GM21737 (cell line): Measurements from ENCODE around the gene PLEKHB1.
"Not testable (repeated sequence)": the region's sequence is repeated elsewhere in the genome, so short reads cannot be mapped to it uniquely, and the experiment has no call there.

Experiments used
- ATAC-seq: cut with Tn5 transposase; IDR thresholded peaks from one replicate; pipeline ENCODE4 v1.9.1; 2021; ENCODE audit warnings: mild to moderate bottlenecking, moderate library complexity; ENCODE audit not compliant: unreplicated experiment

The PLEKHB1 gene

DNA sequence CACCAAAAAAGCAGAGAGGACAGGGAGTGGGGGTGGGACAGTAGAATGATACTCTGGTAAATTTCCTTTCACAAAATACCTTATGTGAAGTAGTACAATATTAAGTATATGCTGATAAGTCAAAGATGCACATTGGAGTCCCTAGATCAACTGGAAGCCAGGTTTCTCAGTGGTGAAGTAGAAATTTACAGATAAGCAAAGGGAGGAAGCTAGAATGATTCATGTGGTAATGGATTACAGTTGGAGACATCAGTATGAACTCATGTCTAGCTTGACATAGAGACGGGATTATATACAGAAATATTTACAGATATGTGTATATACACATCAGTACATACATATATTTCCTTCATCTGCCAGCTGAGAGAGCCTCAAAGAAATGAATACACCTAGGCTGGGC, 21.5 kb downstream of the PLEKHB1 start:
- ATAC-seq = no peak

GRCh38 chr11:73670808-73671207, 24.4 kb downstream of the PLEKHB1 start:
- no peak for ATAC-seq

DNA sequence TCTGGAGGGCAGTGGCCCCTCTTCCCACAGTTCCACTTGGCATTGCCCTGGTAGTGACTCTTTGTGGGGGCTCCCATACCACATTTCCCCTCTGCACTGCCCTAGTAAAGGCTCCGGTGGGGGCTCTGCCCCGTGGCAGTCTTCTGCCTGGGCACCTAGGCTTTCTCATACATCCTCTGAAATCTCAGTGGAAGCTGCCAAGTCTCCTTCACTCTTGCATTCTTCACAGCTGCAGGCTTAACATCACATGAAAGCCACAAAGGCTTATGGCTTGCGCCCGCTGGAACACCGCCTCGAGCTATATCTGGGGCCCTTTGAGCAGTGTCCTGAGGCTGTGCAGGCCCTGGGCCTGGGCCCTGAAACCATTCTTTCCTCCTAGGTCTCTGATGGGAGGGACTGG, 25.3 kb downstream of the PLEKHB1 start:
- no peak for ATAC-seq

DNA sequence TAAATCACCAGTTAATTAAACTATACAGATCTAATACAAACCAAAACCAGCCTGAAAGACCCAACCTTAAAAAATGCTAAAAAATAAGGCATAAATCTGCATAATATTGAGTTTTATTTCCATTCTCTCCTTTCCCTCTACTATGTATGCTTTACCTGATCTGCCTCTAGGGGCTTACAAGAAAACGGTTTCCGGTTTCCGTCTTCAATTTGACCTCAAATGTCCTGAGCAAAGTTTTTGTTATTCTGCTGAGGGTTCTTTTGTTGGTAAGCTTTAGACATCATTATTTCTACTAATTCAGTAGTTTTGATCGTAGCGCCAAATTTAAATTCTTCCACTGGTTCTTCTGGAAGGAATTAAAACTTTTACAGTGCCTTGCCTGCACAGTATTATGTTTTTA, 30.2 kb downstream of the PLEKHB1 start:
- not testable (repeated sequence) for ATAC-seq

- ATAC-seq = no peak
Observed at GRCh38 chr11:73680687-73681086, 34.3 kb downstream of the PLEKHB1 start.

- ATAC-seq = no peak
Observed at GRCh38 chr11:73693899-73694525, 47.6 kb downstream of the PLEKHB1 start.

- ATAC-seq = no peak
Observed at GRCh38 chr11:73705053-73705452, 58.7 kb downstream of the PLEKHB1 start.

GRCh38 chr11:73710964-73711363, 64.6 kb downstream of the PLEKHB1 start:
- no peak for ATAC-seq
